Osteocyte (in vitro differentiated cells): ENCODE measurements around the gene AFAP1. TPM values are rescaled to one million over a fixed set of nuclear protein-coding genes. Genes with fewer than 3 reads are reported as not detected.

ENCODE experiments used
- DNase-seq: peaks from one replicate; pipeline ENCODE4 v3.0.0; 2021; ENCODE audit warnings: mixed read lengths; ENCODE audit not compliant: unreplicated experiment; ENCODE audit errors: extremely low spot score
- H3K27ac Mint-ChIP-seq: one replicate; pipeline ENCODE4 v1.8.0; 2021; ENCODE audit warnings: mild to moderate bottlenecking, mixed read lengths; ENCODE audit not compliant: unreplicated experiment
- H3K27me3 Mint-ChIP-seq: one replicate; pipeline ENCODE4 v1.8.0; 2021; ENCODE audit warnings: mixed read lengths; ENCODE audit not compliant: unreplicated experiment
- H3K36me3 Mint-ChIP-seq: one replicate; pipeline ENCODE4 v1.8.0; 2021; ENCODE audit warnings: mixed read lengths; ENCODE audit not compliant: unreplicated experiment
- H3K4me1 Mint-ChIP-seq: one replicate; pipeline ENCODE4 v1.8.0; 2021; ENCODE audit warnings: mixed read lengths; ENCODE audit not compliant: unreplicated experiment
- H3K4me3 Mint-ChIP-seq: one replicate; pipeline ENCODE4 v1.8.0; 2021; ENCODE audit warnings: mild to moderate bottlenecking, moderate library complexity, mixed read lengths; ENCODE audit not compliant: unreplicated experiment
- H3K9me3 Mint-ChIP-seq: one replicate; pipeline ENCODE4 v1.8.0; 2021; ENCODE audit warnings: mixed read lengths; ENCODE audit not compliant: unreplicated experiment
- CTCF ChIP-seq: fragments of 200-600 bp; sonication (generic); IDR thresholded peaks from 2 replicates; pipeline ENCODE4 v1.5.0; 2021; ENCODE audit warnings: antibody characterized with exemption, mild to moderate bottlenecking, moderate library complexity
- total RNA-seq: library from RNA; stranded (reverse); gene quantifications from 2 replicates; pipeline ENCODE4 v1.2.1, GENCODE V29; 2021

Gene AFAP1
- total RNA-seq, 1 donor from 2014 or later = 66.9 TPM

DNA sequence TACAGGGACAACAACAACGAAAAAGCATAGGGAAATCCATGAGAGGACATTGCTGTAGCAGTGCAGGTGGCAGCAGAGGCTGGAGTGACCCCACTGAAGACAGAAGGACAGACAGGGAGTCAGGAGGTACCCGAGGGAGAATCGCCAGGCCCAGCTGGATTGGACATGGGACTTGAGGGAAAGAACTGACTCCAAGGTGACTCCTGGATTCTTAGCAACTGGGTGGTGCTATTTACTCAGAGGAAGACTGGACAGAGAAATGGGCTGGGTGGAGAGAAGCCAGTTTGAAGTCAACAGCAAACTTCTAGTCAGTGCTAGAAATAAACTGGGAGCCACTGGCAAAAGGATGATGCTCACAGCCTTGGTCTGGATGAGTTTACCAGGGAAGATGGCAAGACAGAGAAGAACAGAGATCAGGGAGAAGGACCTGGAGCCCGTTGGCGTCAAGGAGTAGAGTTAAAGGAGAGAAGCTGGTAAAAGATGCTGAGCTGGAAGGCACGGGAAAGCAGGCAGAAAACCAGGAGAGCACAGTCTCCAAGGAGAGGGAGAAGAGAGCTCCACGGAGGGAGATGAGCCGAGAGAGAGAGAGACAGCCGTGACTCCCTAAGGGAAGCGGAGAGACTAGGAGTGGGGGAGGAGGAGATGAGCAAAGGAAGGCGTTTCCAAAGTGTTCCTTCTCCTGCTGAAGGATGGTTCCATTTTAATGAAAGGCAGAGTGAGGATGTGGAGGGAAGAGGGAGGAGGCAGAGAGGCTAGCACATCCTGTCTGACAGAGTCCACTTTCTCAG, 119.4 kb downstream of the AFAP1 start:
- H3K27ac Mint-ChIP-seq = peak overlapping the region; percentile 40
- no peak overlapping the region for H3K4me3 Mint-ChIP-seq
- no peaks in the 10 kb centered on the region for H3K9me3 Mint-ChIP-seq
- peaks cover 38% of the 10 kb centered on the region for H3K36me3 Mint-ChIP-seq
- H3K4me1 Mint-ChIP-seq = peaks cover 60% of the 10 kb centered on the region
- no peak for TF ChIP-seq CTCF
- no peaks in the 10 kb centered on the region for H3K27me3 Mint-ChIP-seq
- no peak for DNase-seq

- Mint-ChIP-seq H3K36me3 (peaks cover 41% of the 10 kb centered on the region), H3K4me3 (no peak overlapping the region), H3K27me3 (no peaks in the 10 kb centered on the region), H3K4me1 (peaks cover 52% of the 10 kb centered on the region), H3K9me3 (no peaks in the 10 kb centered on the region), H3K27ac (no peak overlapping the region)
- TF ChIP-seq CTCF = no peak
- no peak for DNase-seq
These were observed 120.2 kb downstream of the AFAP1 start for GRCh38 chr4:7819446-7819845.

GRCh38 chr4:7818399-7818911, 121.2 kb downstream of the AFAP1 start:
- Mint-ChIP-seq H3K4me1 (peaks cover 42% of the 10 kb centered on the region), H3K27me3 (no peaks in the 10 kb centered on the region), H3K9me3 (no peaks in the 10 kb centered on the region), H3K4me3 (no peak overlapping the region), H3K27ac (no peak overlapping the region), H3K36me3 (peaks cover 46% of the 10 kb centered on the region)
- DNase-seq = no peak
- TF ChIP-seq CTCF = no peak

- H3K27ac Mint-ChIP-seq = no peak overlapping the region
- no peak for DNase-seq
These were observed 121.7 kb downstream of the AFAP1 start for GRCh38 chr4:7817877-7818398.

More at GRCh38 chr4:7817877-7818398, 121.7 kb downstream of the AFAP1 start:
- H3K36me3 Mint-ChIP-seq = peaks cover 49% of the 10 kb centered on the region
- no peak for TF ChIP-seq CTCF
- peaks cover 37% of the 10 kb centered on the region for H3K4me1 Mint-ChIP-seq
- no peaks in the 10 kb centered on the region for H3K27me3 Mint-ChIP-seq
- H3K4me3 Mint-ChIP-seq = no peak overlapping the region
- H3K9me3 Mint-ChIP-seq = no peaks in the 10 kb centered on the region
